Measurements from ENCODE around the gene LHFPL5. TPM values are rescaled to one million over a fixed set of nuclear protein-coding genes. Genes with fewer than 3 reads are reported as not detected.

The LHFPL5 gene
- total and polyA plus RNA-seq, 2 experiments from 2014 or later, result not detected

DNA sequence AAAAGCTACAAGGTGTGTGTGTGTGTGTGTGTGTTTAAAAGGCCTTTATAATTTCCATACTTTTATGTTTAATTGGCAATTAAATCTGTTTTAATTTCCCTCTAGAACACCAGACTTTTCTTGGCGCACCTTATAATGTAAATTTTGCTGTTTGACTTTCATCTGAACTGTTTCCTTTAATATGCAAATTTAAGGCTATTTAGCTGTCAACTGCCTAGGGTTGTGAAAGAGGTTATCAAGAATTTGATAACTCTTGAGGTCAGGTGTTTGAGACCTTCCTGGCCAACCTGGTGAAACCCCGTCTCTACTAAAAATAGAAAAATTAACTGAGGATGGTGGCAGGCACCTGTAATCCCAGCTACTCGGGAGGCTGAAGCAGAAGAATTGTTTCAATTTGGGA is 4.0 kb upstream of the LHFPL5 start:
- no peaks in the 10 kb centered on the region for H3F3A ChIP-seq (ENCODE audit: insufficient read depth)
- no peak overlapping the region for H3K4me2 ChIP-seq (ENCODE audit: unreplicated experiment)
- no peaks in the 10 kb centered on the region for H4K20me1 ChIP-seq (ENCODE audit: insufficient read depth)
- in situ Hi-C loops (cut with MboI), result no loop called here
- H3K36me3 ChIP-seq (ENCODE audit: low read depth), result no peaks in the 10 kb centered on the region
- no peak overlapping the region for H3K27ac ChIP-seq
- WGBS, 2 experiments (ENCODE audit: low coverage in 1 of 2, low lambda C conversion rate in 2 of 2, missing lambda C conversion rate in 2 of 2), result 40 to 45% methylated on average over 3 of the region's 3 CpGs
- peaks cover 9% of the 10 kb centered on the region; the same call in 1 of the 2 replicates for H3K27me3 ChIP-seq (replicated peaks; ENCODE audit: insufficient read depth)
- TF ChIP-seq EZH2 (IDR thresholded peaks at IDR 0.05; ENCODE audit: insufficient read depth, poor library complexity, severe bottlenecking) (no peak), EZH2phosphoT487 (IDR thresholded peaks at IDR 0.05; ENCODE audit: insufficient read depth, low read depth) (no peak)
- DNase-seq, result no peak
- H3K4me3 ChIP-seq, result no peak overlapping the region
- no peaks in the 10 kb centered on the region for H3K9me3 ChIP-seq (ENCODE audit: low read depth)
- no peaks in the 10 kb centered on the region for H3K79me2 ChIP-seq (ENCODE audit: insufficient read depth)
- H3K9me2 ChIP-seq (ENCODE audit: insufficient read depth), result no peaks in the 10 kb centered on the region
- no peak overlapping the region for H3K9ac ChIP-seq
- no peaks in the 10 kb centered on the region for H3K4me1 ChIP-seq (ENCODE audit: insufficient read depth)
- no peak overlapping the region for H2AFZ ChIP-seq

DNA sequence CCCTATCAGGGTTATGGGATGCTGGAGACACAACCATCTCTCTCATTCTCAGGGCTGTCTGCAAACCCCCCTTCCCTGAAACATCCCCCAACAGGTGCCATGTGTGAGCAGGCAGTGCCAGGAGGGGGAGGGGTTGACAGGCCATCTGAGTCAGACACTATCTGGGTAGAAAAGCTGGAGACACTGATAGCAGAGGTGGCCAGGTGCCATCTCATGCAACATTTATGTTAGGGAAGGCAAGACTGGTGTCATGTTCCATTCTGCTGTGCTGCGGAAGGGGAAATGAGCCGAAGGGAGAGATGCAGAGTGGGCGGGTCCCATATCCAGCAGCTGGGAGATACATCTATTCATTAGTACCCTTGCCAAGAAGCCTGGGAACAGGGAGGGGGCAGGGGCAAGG is 3.5 kb downstream of the LHFPL5 start:
- in situ Hi-C loops (cut with MboI), result no loop called here
- no peak overlapping the region for H3K4me2 ChIP-seq (ENCODE audit: unreplicated experiment)
- no peaks in the 10 kb centered on the region for H3F3A ChIP-seq (ENCODE audit: insufficient read depth)
- H3K79me2 ChIP-seq (ENCODE audit: insufficient read depth), result no peaks in the 10 kb centered on the region
- no peaks in the 10 kb centered on the region for H4K20me1 ChIP-seq (ENCODE audit: insufficient read depth)
- H3K27me3 ChIP-seq (replicated peaks; ENCODE audit: insufficient read depth), result no peaks in the 10 kb centered on the region
- peaks cover 10% of the 10 kb centered on the region for H3K4me1 ChIP-seq (ENCODE audit: insufficient read depth)
- no peaks in the 10 kb centered on the region for H3K9me2 ChIP-seq (ENCODE audit: insufficient read depth)
- H3K36me3 ChIP-seq (ENCODE audit: low read depth), result no peaks in the 10 kb centered on the region
- no peaks in the 10 kb centered on the region for H3K9me3 ChIP-seq (ENCODE audit: low read depth)
- no peak overlapping the region for H3K4me3 ChIP-seq
- TF ChIP-seq EZH2phosphoT487 (IDR thresholded peaks at IDR 0.05; ENCODE audit: insufficient read depth, low read depth) (no peak), EZH2 (IDR thresholded peaks at IDR 0.05; ENCODE audit: insufficient read depth, poor library complexity, severe bottlenecking) (no peak)
- DNase-seq, result no peak
- no peak overlapping the region for H3K9ac ChIP-seq
- WGBS, 2 experiments (ENCODE audit: low coverage in 1 of 2, low lambda C conversion rate in 2 of 2, missing lambda C conversion rate in 2 of 2), result 18 to 29% methylated on average over 3 of the region's 3 CpGs
- H3K27ac ChIP-seq, result no peak overlapping the region
- no peak overlapping the region for H2AFZ ChIP-seq

DNA sequence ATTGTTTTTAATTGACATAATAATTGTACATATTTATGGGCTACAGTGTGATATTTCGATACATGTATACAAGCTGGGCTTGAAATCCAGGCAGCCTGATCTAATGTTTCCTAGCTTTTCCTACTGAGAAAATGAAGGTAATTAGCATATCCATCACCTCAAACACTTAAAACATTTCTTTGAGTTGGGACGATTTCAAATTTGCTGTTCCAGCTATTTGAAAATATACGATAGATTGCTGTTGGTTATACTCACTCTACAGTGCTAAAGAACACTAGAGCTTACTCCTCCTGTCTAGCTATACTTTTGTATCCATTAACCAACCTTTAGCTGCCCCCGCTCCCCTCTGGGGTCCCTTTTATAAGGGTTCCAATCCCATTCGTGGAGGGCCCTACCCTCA is 4.7 kb downstream of the LHFPL5 start:
- TF ChIP-seq EZH2phosphoT487 (IDR thresholded peaks at IDR 0.05; ENCODE audit: insufficient read depth, low read depth), result no peak
- no peak for TF ChIP-seq EZH2 (IDR thresholded peaks at IDR 0.05; ENCODE audit: insufficient read depth, poor library complexity, severe bottlenecking)
- 81 to 83% methylated on average over 5 of the region's 5 CpGs for WGBS, 2 experiments (ENCODE audit: low coverage in 1 of 2, low lambda C conversion rate in 2 of 2, missing lambda C conversion rate in 2 of 2)
- no peak overlapping the region for H3K9ac ChIP-seq
- no peak overlapping the region for H3K4me3 ChIP-seq
- no peak overlapping the region for H2AFZ ChIP-seq
- no peak overlapping the region for H3K4me2 ChIP-seq (ENCODE audit: unreplicated experiment)
- H3K79me2 ChIP-seq (ENCODE audit: insufficient read depth), result no peaks in the 10 kb centered on the region
- no peak overlapping the region for H3K27ac ChIP-seq
- H3K27me3 ChIP-seq (replicated peaks; ENCODE audit: insufficient read depth), result no peaks in the 10 kb centered on the region
- DNase-seq, result no peak
- no peaks in the 10 kb centered on the region for H3K36me3 ChIP-seq (ENCODE audit: low read depth)
- no peaks in the 10 kb centered on the region for H3F3A ChIP-seq (ENCODE audit: insufficient read depth)
- H3K4me1 ChIP-seq (ENCODE audit: insufficient read depth), result peaks cover 10% of the 10 kb centered on the region
- in situ Hi-C loops (cut with MboI), result no loop called here
- no peaks in the 10 kb centered on the region for H4K20me1 ChIP-seq (ENCODE audit: insufficient read depth)
- H3K9me3 ChIP-seq (ENCODE audit: low read depth), result no peaks in the 10 kb centered on the region
- no peaks in the 10 kb centered on the region for H3K9me2 ChIP-seq (ENCODE audit: insufficient read depth)

DNA sequence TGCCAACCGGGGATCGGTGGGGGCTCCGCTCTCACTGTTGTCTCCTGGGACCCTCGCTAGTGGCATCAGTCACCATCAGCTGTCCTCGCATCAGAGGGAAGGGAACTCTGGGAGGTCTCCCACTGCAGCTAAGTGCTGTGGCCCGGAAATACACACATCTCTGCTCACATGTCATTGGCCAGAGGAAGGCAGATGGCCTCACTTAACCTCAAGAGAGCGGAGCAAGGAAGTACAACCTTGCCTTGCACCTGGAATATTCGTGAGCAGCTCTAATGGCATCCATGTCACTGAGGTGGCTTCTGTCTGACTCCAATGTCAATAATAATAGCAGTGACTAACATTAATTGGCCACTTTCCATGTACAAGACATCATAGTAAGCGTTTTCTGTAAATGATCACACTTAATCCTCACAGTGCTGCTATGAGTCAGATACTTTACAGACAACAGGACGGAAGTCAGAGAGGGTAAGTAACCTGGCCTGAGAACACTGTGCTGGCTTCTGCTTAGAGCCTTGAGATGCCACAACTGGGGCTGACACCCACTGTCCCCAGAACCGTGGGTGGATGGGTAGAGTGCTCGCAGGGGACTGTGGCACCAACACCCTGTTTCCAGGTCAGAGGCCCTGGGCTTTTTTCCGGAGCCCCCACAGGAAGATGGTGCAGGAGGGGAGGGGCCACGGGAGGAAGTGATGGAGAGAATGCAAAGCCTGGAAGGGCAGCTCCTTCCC is 6.0 kb downstream of the LHFPL5 start:
- DNase-seq, result peak; percentile 87
- H3K9me2 ChIP-seq (ENCODE audit: insufficient read depth), result no peaks in the 10 kb centered on the region
- no peaks in the 10 kb centered on the region for H3K79me2 ChIP-seq (ENCODE audit: insufficient read depth)
- H3K36me3 ChIP-seq (ENCODE audit: low read depth), result no peaks in the 10 kb centered on the region
- H3K27ac ChIP-seq, result no peak overlapping the region
- no peaks in the 10 kb centered on the region for H3K27me3 ChIP-seq (replicated peaks; ENCODE audit: insufficient read depth)
- no peak for TF ChIP-seq EZH2 (IDR thresholded peaks at IDR 0.05; ENCODE audit: insufficient read depth, poor library complexity, severe bottlenecking)
- TF ChIP-seq EZH2phosphoT487 (IDR thresholded peaks at IDR 0.05; ENCODE audit: insufficient read depth, low read depth), result no peak
- peak overlapping the region; percentile 38; the same call in 1 of the 2 replicates for H3K4me3 ChIP-seq
- no peaks in the 10 kb centered on the region for H3K9me3 ChIP-seq (ENCODE audit: low read depth)
- peak overlapping the region; percentile 61 for H3K4me2 ChIP-seq (ENCODE audit: unreplicated experiment)
- peaks cover 10% of the 10 kb centered on the region for H3K4me1 ChIP-seq (ENCODE audit: insufficient read depth)
- no peaks in the 10 kb centered on the region for H3F3A ChIP-seq (ENCODE audit: insufficient read depth)
- peak overlapping the region; percentile 69 for H2AFZ ChIP-seq
- WGBS, 2 experiments (ENCODE audit: low coverage in 1 of 2, low lambda C conversion rate in 2 of 2, missing lambda C conversion rate in 2 of 2), result 36 to 38% methylated on average over 14 of the region's 14 CpGs
- no peaks in the 10 kb centered on the region for H4K20me1 ChIP-seq (ENCODE audit: insufficient read depth)
- no peak overlapping the region for H3K9ac ChIP-seq
- in situ Hi-C loops (cut with MboI), result no loop called here

All from GM23248 (cell line).